ENCODE data around the gene PPP1R16B. TPM values are rescaled to one million over a fixed set of nuclear protein-coding genes. Genes with fewer than 3 reads are reported as not detected.

PPP1R16B gene
- total and polyA plus RNA-seq, 2 of the 8 experiments (the other 6 are each of a cell fraction or from before 2014, with no cell fraction given), result 2.6 to 8.9 TPM

GRCh38 chr20:38842558-38842981, 37.1 kb downstream of the PPP1R16B start:
- Histone ChIP-seq H4K5ac (ENCODE audit: insufficient read length, low read depth, low read length) (no peak overlapping the region), H2BK120ac (replicated peaks; ENCODE audit: low read depth, low read length) (no peak overlapping the region), H4K20me1 (replicated peaks in 1 of 2; ENCODE audit: control insufficient read depth in 1 of 2, insufficient read depth in 2 of 2, low read length in 2 of 2) (no peaks in the 10 kb centered on the region), H3K18ac (ENCODE audit: extremely low read depth, low read length) (no peak overlapping the region), H2AFZ (ENCODE audit: low read length) (no peak overlapping the region), H2BK15ac (ENCODE audit: low read length) (no peak overlapping the region), H3K4ac (replicated peaks; ENCODE audit: insufficient read length, low read depth, low read length) (no peak overlapping the region), H3K4me1 (replicated peaks in 1 of 4; ENCODE audit: control insufficient read depth in 3 of 4, insufficient read depth in 4 of 4, low read length in 3 of 4) (peaks cover 0 to 3% (median 0%) of the 10 kb centered on the region in 4 experiments; a peak in 1 of 7 replicates), H4K8ac (ENCODE audit: extremely low read depth, insufficient read depth, low read length) (no peak overlapping the region), H2BK20ac (ENCODE audit: low read length) (no peak overlapping the region), H3K9ac (replicated peaks in 1 of 4; ENCODE audit: extremely low read depth in 1 of 4, low read depth in 3 of 4, low read length in 3 of 4) (no peak overlapping the region), H3K4me2 (ENCODE audit: insufficient read depth in 1 of 2, low read depth in 2 of 2, low read length in 2 of 2) (no peak overlapping the region), H3K4me3 (ENCODE audit: extremely low read depth in 1 of 4, insufficient read depth in 2 of 4, low read depth in 3 of 4, low read length in 4 of 4) (peak overlapping the region in 1 of 4 experiments; percentile 1; a peak in 1 of 8 replicates), H2BK5ac (ENCODE audit: low read depth, low read length) (no peak overlapping the region), H4K91ac (replicated peaks; ENCODE audit: insufficient read length, low read length) (no peak overlapping the region), H3K9me3 (ENCODE audit: insufficient read depth in 2 of 2, low read depth in 1 of 2, low read length in 1 of 2) (no peaks in the 10 kb centered on the region), H3K27me3 (replicated peaks in 1 of 4; ENCODE audit: control insufficient read depth in 3 of 4, extremely low read depth in 1 of 4, insufficient read depth in 3 of 4, low read length in 3 of 4) (no peaks in the 10 kb centered on the region), H3K56ac (replicated peaks; ENCODE audit: insufficient read length, low read depth, low read length) (no peak overlapping the region), H3K14ac (ENCODE audit: insufficient read length) (no peak overlapping the region), H3K79me2 (ENCODE audit: control insufficient read depth in 1 of 2, insufficient read depth in 2 of 2, low read length in 2 of 2) (no peaks in the 10 kb centered on the region), H3K23ac (ENCODE audit: insufficient read length) (no peak overlapping the region), H3K36me3 (ENCODE audit: control insufficient read depth in 2 of 4, insufficient read depth in 4 of 4, low read length in 3 of 4) (no peaks in the 10 kb centered on the region), H3K23me2 (ENCODE audit: low read depth, low read length) (no peaks in the 10 kb centered on the region; the same call in 1 of the 2 replicates), H3K79me1 (ENCODE audit: low read depth, low read length) (peaks cover 2% of the 10 kb centered on the region; the same call in 1 of the 2 replicates), H2AK5ac (ENCODE audit: low read depth, low read length) (no peak overlapping the region), H2BK12ac (ENCODE audit: low read depth, low read length) (no peak overlapping the region), H3K27ac (ENCODE audit: low read depth, low read length) (no peak overlapping the region)
- TF ChIP-seq TEAD4 (IDR thresholded peaks at IDR 0.05; ENCODE audit: low read depth, low read length), result no peak
- peak in 1 of 2 experiments; percentile 13; a peak in 1 of 3 replicates for TF ChIP-seq EP300 (IDR thresholded peaks at IDR 0.05; ENCODE audit: borderline replicate concordance in 1 of 2, low read depth in 2 of 2, low read length in 2 of 2)
- TF ChIP-seq TCF12 (IDR thresholded peaks at IDR 0.05; ENCODE audit: low read depth, low read length), result peak; percentile 71; the same call in 1 of the 2 replicates
- FAIRE-seq (no peak), DNase-seq (ENCODE audit: low read depth in 1 of 2, low spot score in 2 of 2) (no peak)
- POLR2A ChIA-PET (ENCODE audit: partially characterized antibody), result interaction anchor here (1.1 to 1.9 kb wide), 2 partner anchors 9 to 38 kb away, joined by 3 to 4 read pairs; no protein-coding TSS in a partner anchor
- 87% methylated on average over 1 of the region's 1 CpG; no CpG with 5 or more reads in 1 of the 2 experiments for WGBS, 2 experiments (ENCODE audit: extremely low coverage in 1 of 2, insufficient coverage in 1 of 2, insufficient read length in 1 of 2, insufficient replicate concordance in 2 of 2, low coverage in 1 of 2, low lambda C conversion rate in 2 of 2, missing lambda C conversion rate in 1 of 2)
- CTCF ChIA-PET (ENCODE audit: partially characterized antibody), result interaction anchor here (0.5 kb wide), 1 partner anchor 22 kb away, joined by 3 read pairs; no protein-coding TSS in a partner anchor
